Keratinocyte (primary cell): ENCODE measurements around the gene SEC24C. TPM values are rescaled to one million over a fixed set of nuclear protein-coding genes. Genes with fewer than 3 reads are reported as not detected.

Experiments used
- DNase-seq: peaks from one replicate; pipeline ENCODE4 v3.0.0-alpha.2; 2011; ENCODE audit warnings: low read depth, missing footprints, low spot score
- FAIRE-seq: peaks from 2 replicates; lab custom pipeline; 2011; peaks lifted over from hg19 to GRCh38; lab: Jason Lieb, UNC
- H2AFZ ChIP-seq: 2 replicates; pipeline ENCODE4 v1.6.0; 2012; ENCODE audit warnings: low read length, control low read depth, inconsistent platforms; ENCODE audit not compliant: control insufficient read depth
- H3K27ac ChIP-seq: 2 replicates; pipeline ENCODE4 v1.5.1; 2011; ENCODE audit warnings: low read length; ENCODE audit not compliant: control insufficient read depth, insufficient read depth
- H3K27me3 ChIP-seq: 3 replicates; pipeline ENCODE4 v1.6.0; 2011; ENCODE audit warnings: low read length; ENCODE audit not compliant: control insufficient read depth, insufficient read depth; ENCODE audit errors: extremely low read depth
- H3K36me3 ChIP-seq, 2 experiments: 2 replicates in 1 of 2; 3 replicates in 1 of 2; pipeline ENCODE4 v1.5.1; 2011; ENCODE audit warnings: low read length in 2 of 2, mild to moderate bottlenecking in 1 of 2; ENCODE audit not compliant: control insufficient read depth in 2 of 2, insufficient read depth in 2 of 2; ENCODE audit errors: extremely low read depth in 1 of 2
- H3K4me1 ChIP-seq: 3 replicates; pipeline ENCODE4 v1.5.1; 2011; ENCODE audit warnings: low read length; ENCODE audit not compliant: control insufficient read depth, insufficient read depth; ENCODE audit errors: extremely low read depth
- H3K4me2 ChIP-seq: 3 replicates; pipeline ENCODE4 v1.6.0; 2011; ENCODE audit warnings: low read depth, low read length; ENCODE audit not compliant: control insufficient read depth, insufficient read depth; ENCODE audit errors: extremely low read depth
- H3K4me3 ChIP-seq, 3 experiments: fragments of 200-600 bp in 1 of 3; sonication (generic) in 1 of 3; 2 replicates in 2 of 3; 3 replicates in 1 of 3; pipeline ENCODE4 v1.5.1; 2011 to 2016; ENCODE audit warnings: low read length in 3 of 3, mild to moderate bottlenecking in 3 of 3, control low read depth in 2 of 3, inconsistent platforms in 1 of 3, low read depth in 1 of 3, mixed read lengths in 1 of 3, mixed run types in 1 of 3, moderate library complexity in 1 of 3; ENCODE audit not compliant: control insufficient read depth in 2 of 3, insufficient read depth in 2 of 3; ENCODE audit errors: extremely low read depth in 1 of 3
- H3K79me2 ChIP-seq: 2 replicates; pipeline ENCODE4 v1.6.0; 2012; ENCODE audit warnings: low read length; ENCODE audit not compliant: control insufficient read depth, insufficient read depth
- H3K9ac ChIP-seq: 3 replicates; pipeline ENCODE4 v1.6.0; 2011; ENCODE audit warnings: low read length; ENCODE audit not compliant: control insufficient read depth, insufficient read depth; ENCODE audit errors: extremely low read depth
- H3K9me1 ChIP-seq: 3 replicates; pipeline ENCODE4 v1.6.0; 2011; ENCODE audit warnings: low read length; ENCODE audit not compliant: control insufficient read depth, insufficient read depth; ENCODE audit errors: extremely low read depth
- H3K9me3 ChIP-seq: 2 replicates; pipeline ENCODE4 v1.5.1; 2012; ENCODE audit warnings: low read depth, low read length; ENCODE audit not compliant: control insufficient read depth
- H4K20me1 ChIP-seq: 3 replicates; pipeline ENCODE4 v1.6.0; 2011; ENCODE audit warnings: low read length; ENCODE audit not compliant: control insufficient read depth, insufficient read depth; ENCODE audit errors: extremely low read depth
- CTCF ChIP-seq, 3 experiments: IDR thresholded peaks in 1 of 3; conservative IDR thresholded peaks in 1 of 3; optimal IDR thresholded peaks in 1 of 3; 2 replicates in 2 of 3; 3 replicates in 1 of 3; pipeline versions ENCODE3 to v1.5.1; 2011; ENCODE audit warnings: low read length in 3 of 3, mild to moderate bottlenecking in 3 of 3, moderate library complexity in 2 of 3, control low read depth in 1 of 3, inconsistent platforms in 1 of 3; ENCODE audit not compliant: insufficient read depth in 2 of 3; ENCODE audit errors: extremely low read depth in 1 of 3
- EZH2 ChIP-seq: IDR thresholded peaks from one replicate; pipeline ENCODE4 v1.6.1; 2012; ENCODE audit warnings: inconsistent platforms, mild to moderate bottlenecking, low read length, moderate library complexity
- dilution Hi-C: fragments of 300-500 bp; cut with MboI; formaldehyde crosslinking; loops from one replicate; pipeline ENCODE4 v1.7.0; 2020; ENCODE audit warnings: low sequenced_read_pairs; ENCODE audit not compliant: extremely low pct_ligation_motif_present
- polyA plus RNA-seq, 5 experiments: library from polyadenylated mRNA; depleted of rRNA in 3 of 5; stranded (reverse) in 3 of 5; stranded (forward) in 1 of 5; unstranded in 1 of 5; fragments of >200 nt; gene quantifications; 1 replicate in 1 of 5; 2 replicates in 3 of 5; 3 replicates in 1 of 5; pipeline versions ENCODE4 v1.2.1 to v1.2.3, GENCODE V29; 2011 to 2012; ENCODE audit warnings: missing spikeins in 2 of 5, low read depth in 1 of 5, low replicate concordance in 1 of 5

Gene SEC24C
- polyA plus RNA-seq, 1 donor (not counting 4 experiments of a cell fraction or from before 2014, with no cell fraction given): 65.3 TPM

- TF ChIP-seq EZH2: no peak
- TF ChIP-seq CTCF (optimal IDR thresholded peaks at IDR 0.05 in 1 of 3, IDR thresholded peaks at IDR 0.05 in 1 of 3, conservative IDR thresholded peaks at IDR 0.05 in 1 of 3; ENCODE audit: extremely low read depth in 1 of 3, insufficient read depth in 2 of 3, low read length in 3 of 3): no peak
- dilution Hi-C loops: no loop called here
- H3K27ac ChIP-seq: peak overlapping the region; percentile 71
Observed at GRCh38 chr10:73763343-73763742, 19.2 kb downstream of the SEC24C start.

GRCh38 chr10:73765066-73765465, 20.9 kb downstream of the SEC24C start:
- dilution Hi-C loops: no loop called here
- FAIRE-seq: no peak

More at GRCh38 chr10:73763343-73763742, 19.2 kb downstream of the SEC24C start:
- no peak for DNase-seq
- FAIRE-seq: no peak
- Histone ChIP-seq H3K4me2 (peak overlapping the region; percentile 34), H3K4me3 (no peak overlapping the region), H3K36me3 (peaks cover 45 to 67% of the 10 kb centered on the region in 2 experiments), H3K79me2 (peaks cover 6% of the 10 kb centered on the region), H3K4me1 (peaks cover 23% of the 10 kb centered on the region), H3K9ac (peak overlapping the region; percentile 53), H2AFZ (no peak overlapping the region), H3K9me1 (no peaks in the 10 kb centered on the region), H3K9me3 (no peaks in the 10 kb centered on the region), H3K27me3 (no peaks in the 10 kb centered on the region), H4K20me1 (peaks cover 2% of the 10 kb centered on the region)

More at GRCh38 chr10:73765066-73765465, 20.9 kb downstream of the SEC24C start:
- Histone ChIP-seq H3K79me2 (peaks cover 2% of the 10 kb centered on the region), H3K36me3 (peaks cover 52 to 73% of the 10 kb centered on the region in 2 experiments), H3K4me2 (no peak overlapping the region), H3K9me1 (no peaks in the 10 kb centered on the region), H3K27me3 (no peaks in the 10 kb centered on the region), H2AFZ (no peak overlapping the region), H4K20me1 (no peaks in the 10 kb centered on the region), H3K9ac (no peak overlapping the region), H3K4me1 (peaks cover 23% of the 10 kb centered on the region), H3K9me3 (no peaks in the 10 kb centered on the region), H3K27ac (no peak overlapping the region), H3K4me3 (no peak overlapping the region)
- no peak for DNase-seq
- TF ChIP-seq EZH2 (no peak), CTCF (optimal IDR thresholded peaks at IDR 0.05 in 1 of 3, IDR thresholded peaks at IDR 0.05 in 1 of 3, conservative IDR thresholded peaks at IDR 0.05 in 1 of 3; ENCODE audit: extremely low read depth in 1 of 3, insufficient read depth in 2 of 3, low read length in 3 of 3) (no peak)
